K562 (cell line): Measurements from ENCODE around the gene GPR37L1. TPM values are rescaled to one million over a fixed set of nuclear protein-coding genes. Genes with fewer than 3 reads are reported as not detected.

ENCODE experiments used
- ATAC-seq: fragments of 200-7000 bp; cut with Tn5 transposase; 3 replicates; pipeline ENCODE4 v1.9.1; 2020; ENCODE audit warnings: moderate library complexity
- BruUV-seq: library from RNA; stranded (reverse); fragments of 400-500 nt; replicated peaks from 2 replicates; lab custom pipeline; 2021; lab: Mats Ljungman, UMichigan
- CTCF ChIA-PET: fragments of 300-600 bp; formaldehyde crosslinking; extraction: SDS; loops from one replicate; lab custom pipeline; 2021; ENCODE audit warnings: low intra/inter-chr PET ratio; lab: Yijun Ruan, JAX
- POLR2A ChIA-PET: fragments of 300-600, 350-650 bp; sonication (Branson Sonifier 250); formaldehyde crosslinking; extraction: SDS; loops from one replicate; lab custom pipeline; 2021; ENCODE audit warnings: antibody characterized with exemption, inconsistent platforms; lab: Yijun Ruan, JAX
- DNase-seq, 4 experiments: peaks; one replicate each; pipeline versions ENCODE4 v3.0.0 to v3.0.0-alpha.2; 2011 to 2018; ENCODE audit warnings: low spot score in 3 of 4, mixed read lengths in 3 of 4; ENCODE audit errors: extremely low read depth in 1 of 4
- FAIRE-seq: peaks from 2 replicates; lab custom pipeline; 2011; peaks lifted over from hg19 to GRCh38; lab: Jason Lieb, UNC
- H2AFZ ChIP-seq: 2 replicates; pipeline ENCODE4 v1.6.0; 2011; ENCODE audit warnings: low read depth, low read length, control low read depth, inconsistent platforms
- H3K27ac ChIP-seq: fragments of 200-600 bp; 3 replicates; pipeline ENCODE4 v1.8.0; 2011; ENCODE audit warnings: low read depth, mild to moderate bottlenecking, control low read depth, inconsistent platforms, low read length, moderate library complexity, mixed read lengths; ENCODE audit errors: extremely low read depth
- H3K27me3 ChIP-seq, 2 experiments: fragments of 300-600 bp in 1 of 2; 2 replicates in 1 of 2; 3 replicates in 1 of 2; pipeline versions ENCODE4 v1.6.0 to v1.8.0; 2011; ENCODE audit warnings: inconsistent platforms in 2 of 2, low read length in 2 of 2, mild to moderate bottlenecking in 1 of 2, mixed read lengths in 1 of 2, moderate library complexity in 1 of 2; ENCODE audit not compliant: control insufficient read depth in 2 of 2, insufficient read depth in 2 of 2
- H3K36me3 ChIP-seq: fragments of 300-600 bp; 3 replicates; pipeline ENCODE4 v1.8.0; 2011; ENCODE audit warnings: mild to moderate bottlenecking, low read length, inconsistent platforms; ENCODE audit not compliant: control insufficient read depth, insufficient read depth
- H3K4me1 ChIP-seq, 2 experiments: fragments of 200-600 bp in 1 of 2; replicated peaks in 1 of 2; 2 replicates in 1 of 2; 3 replicates in 1 of 2; pipeline versions ENCODE4 v1.5.1 to v1.8.0; 2011; ENCODE audit warnings: inconsistent platforms in 2 of 2, low read length in 2 of 2, mild to moderate bottlenecking in 1 of 2, mixed read lengths in 1 of 2, moderate library complexity in 1 of 2; ENCODE audit not compliant: control insufficient read depth in 2 of 2, insufficient read depth in 2 of 2
- H3K4me2 ChIP-seq: 2 replicates; pipeline ENCODE4 v1.6.1; 2011; ENCODE audit warnings: low read length, control low read depth, inconsistent platforms, mixed read lengths; ENCODE audit not compliant: insufficient read depth
- H3K4me3 ChIP-seq: fragments of 200-600 bp; sonication (generic), shearing (Covaris generic); 2 replicates; pipeline ENCODE4 v1.5.1; 2016; ENCODE audit warnings: control low read depth, inconsistent platforms
- H3K79me2 ChIP-seq: fragments of 200-600 bp; 3 replicates; pipeline ENCODE4 v1.8.0; 2011; ENCODE audit warnings: low read length, inconsistent platforms; ENCODE audit not compliant: control insufficient read depth, insufficient read depth
- H3K9ac ChIP-seq, 2 experiments: 2 replicates each; pipeline versions ENCODE4 v1.6.0 to v1.6.1; 2011; ENCODE audit warnings: low read depth in 2 of 2, low read length in 2 of 2, control low read depth in 1 of 2, inconsistent platforms in 1 of 2, mild to moderate bottlenecking in 1 of 2, mixed read lengths in 1 of 2; ENCODE audit not compliant: insufficient read depth in 1 of 2
- H3K9me1 ChIP-seq: one replicate; pipeline ENCODE4 v1.6.0; 2011; ENCODE audit warnings: inconsistent platforms, mild to moderate bottlenecking, low read length, moderate library complexity; ENCODE audit not compliant: control insufficient read depth, insufficient read depth
- H3K9me3 ChIP-seq: replicated peaks from 2 replicates; pipeline ENCODE4 v1.5.1; 2011; ENCODE audit warnings: low read depth, low read length, inconsistent platforms; ENCODE audit not compliant: control insufficient read depth, insufficient read depth
- H4K20me1 ChIP-seq: replicated peaks from 2 replicates; pipeline ENCODE4 v1.6.1; 2011; ENCODE audit warnings: low read length, inconsistent platforms, mixed read lengths; ENCODE audit not compliant: control insufficient read depth, insufficient read depth
- CREB5 ChIP-seq: fragments of 250-450 bp; sonication (Bioruptor Pico); IDR thresholded peaks from 2 replicates; pipeline ENCODE4 v1.5.0; 2020; ENCODE audit warnings: mild to moderate bottlenecking
- NR2C2 ChIP-seq, 2 experiments: fragments of 200-800 bp in 1 of 2; sonication (Bioruptor generic) in 1 of 2; sonication (generic) in 1 of 2; formaldehyde crosslinking in 1 of 2; IDR thresholded peaks; 2 replicates each; pipeline versions ENCODE4 v1.6.1 to v1.8.0; 2016 to 2022; ENCODE audit warnings: mild to moderate bottlenecking in 1 of 2, missing compliant biosample characterization in 1 of 2, missing genetic modification characterization in 1 of 2, missing genetic modification reagents in 1 of 2
- PHB ChIP-seq: fragments of 250-450 bp; sonication (Bioruptor Pico); IDR thresholded peaks from 2 replicates; pipeline ENCODE4 v1.5.0; 2021
- SAFB2 ChIP-seq: fragments of 200-400 bp; formaldehyde crosslinking; IDR thresholded peaks from 2 replicates; pipeline ENCODE4 v1.6.1; 2018; ENCODE audit warnings: borderline replicate concordance, low read length, low read depth, moderate library complexity; ENCODE audit not compliant: severe bottlenecking
- ZFP30 ChIP-seq: fragments of 250-450 bp; sonication (Bioruptor Pico); IDR thresholded peaks from 2 replicates; pipeline ENCODE4 v1.8.0; 2022; ENCODE audit warnings: moderate library complexity, mild to moderate bottlenecking, inconsistent platforms, borderline replicate concordance
- WGBS: fragments of 100-300 bp; shearing (Covaris generic); methylation state at CpG from one replicate; pipeline ENCODE4 v1.1.6; 2016; ENCODE audit warnings: low coverage, mixed read lengths; ENCODE audit not compliant: insufficient coverage; ENCODE audit errors: missing lambda C conversion rate; 5-methylcytosine and 5-hydroxymethylcytosine counted together
- in situ Hi-C: fragments of 300-500 bp; cut with MboI; formaldehyde crosslinking; loops from 4 replicates; pipeline ENCODE4 v1.15.0; 2018; ENCODE audit warnings: inconsistent platforms, mixed read lengths
- intact Hi-C: fragments of 100-400 bp; cut with micrococcal nuclease; formaldehyde crosslinking; loops from 2 replicates; pipeline ENCODE4 v1.14.2; 2022
- polyA plus RNA-seq, 8 experiments: library from polyadenylated mRNA; depleted of rRNA in 4 of 8; stranded (reverse) in 5 of 8; unstranded in 3 of 8; fragments of >200 nt; fragmentation: Nextera tagmentation in 2 of 8; fragmentation: Illumina TruSeq in 1 of 8; extraction: Ambion mirVana in 2 of 8; extraction: Trizol in 1 of 8; gene quantifications; 2 replicates each; pipeline versions ENCODE4 v1.2.1 to v1.2.3, GENCODE V29; 2011 to 2014; ENCODE audit warnings: inconsistent platforms in 1 of 8, missing spikeins in 1 of 8
- total RNA-seq, 7 experiments: library from RNA; depleted of rRNA in 6 of 7; stranded (reverse); fragments of >200 nt in 6 of 7; fragmentation: Illumina TruSeq in 2 of 7; extraction: Trizol in 2 of 7; gene quantifications; 2 replicates each; pipeline versions ENCODE4 v1.2.1 to v1.2.3, GENCODE V29; 2011 to 2021; ENCODE audit warnings: low replicate concordance in 1 of 7

The GPR37L1 gene
- total and polyA plus RNA-seq, 9 of the 15 experiments (the other 6 are each of a cell fraction or from before 2014, with no cell fraction given), result not detected

GRCh38 chr1:202127061-202127460 lies 4.3 kb downstream of the GPR37L1 start:
- H3K27ac ChIP-seq, result no peak overlapping the region
- WGBS, result 7% methylated on average over 6 of the region's 6 CpGs
- TF ChIP-seq SAFB2 (no peak), ZFP30 (CRISPR knock-in tag) (no peak)
- ATAC-seq (no peak), DNase-seq (no peak), FAIRE-seq (no peak)
- H3K9me3 ChIP-seq, result no peaks in the 10 kb centered on the region
- in situ Hi-C loops, result no loop called here
- H3K4me1 ChIP-seq, result peaks cover 0 to 25% of the 10 kb centered on the region in 2 experiments; a peak in 2 of 5 replicates
- no peaks in the 10 kb centered on the region for H3K9me1 ChIP-seq
- ChIA-PET POLR2A (no interaction called here), CTCF (no interaction called here)
- peaks cover 30 to 65% of the 10 kb centered on the region in 2 experiments; a peak in 4 of 5 replicates for H3K27me3 ChIP-seq
- no peak overlapping the region for H3K4me2 ChIP-seq
- no peak overlapping the region for H3K4me3 ChIP-seq
- H3K9ac ChIP-seq, result no peak overlapping the region
- intact Hi-C loops, result no loop called here
- BruUV-seq, result no TSS peak
- no peaks in the 10 kb centered on the region for H3K36me3 ChIP-seq
- H2AFZ ChIP-seq, result no peak overlapping the region
- H3K79me2 ChIP-seq, result no peaks in the 10 kb centered on the region
- H4K20me1 ChIP-seq, result 0 out of 2 replicates have a peak, but pooled peaks cover 8% of the 10 kb centered on the region

GRCh38 chr1:202127836-202128622 lies 5.3 kb downstream of the GPR37L1 start:
- H3K9me3 ChIP-seq, result no peaks in the 10 kb centered on the region
- FAIRE-seq, result no peak
- H4K20me1 ChIP-seq, result 0 out of 2 replicates have a peak, but pooled peaks cover 4% of the 10 kb centered on the region
- H3K79me2 ChIP-seq, result no peaks in the 10 kb centered on the region
- in situ Hi-C loops, result no loop called here
- H3K9me1 ChIP-seq, result no peaks in the 10 kb centered on the region
- intact Hi-C loops, result no loop called here
- no TSS peak for BruUV-seq
- no peak for DNase-seq
- no peak for ATAC-seq
- H3K9ac ChIP-seq, result peak overlapping the region in 1 of 2 experiments; percentile 55; a peak in 2 of 4 replicates
- H3K36me3 ChIP-seq, result peaks cover 5% of the 10 kb centered on the region; the same call in 1 of the 3 replicates
- H3K27ac ChIP-seq, result no peak overlapping the region
- peaks cover 24 to 55% of the 10 kb centered on the region in 2 experiments; a peak in 4 of 5 replicates for H3K27me3 ChIP-seq
- H3K4me2 ChIP-seq, result no peak overlapping the region
- no peak overlapping the region for H2AFZ ChIP-seq
- 32% methylated on average over 23 of the region's 26 CpGs for WGBS
- POLR2A ChIA-PET, result interaction anchor here (0.6 kb wide), 1 partner anchor 38 kb away, joined by 3 read pairs; no protein-coding TSS in a partner anchor
- CTCF ChIA-PET, result no interaction called here
- no peak overlapping the region for H3K4me3 ChIP-seq
- TF ChIP-seq PHB (CRISPR knock-in tag) (0 out of 2 replicates have a peak, but pooled peaks have one; percentile 18), NR2C2 (CRISPR knock-in tag; IDR thresholded peaks at IDR 0.05) (0 out of 2 replicates have a peak, but pooled peaks have one; percentile 20), NR2C2 (tag; IDR thresholded peaks at IDR 0.05) (no peak), CREB5 (no peak)
- peaks cover 0 to 24% of the 10 kb centered on the region in 2 experiments; a peak in 1 of 5 replicates for H3K4me1 ChIP-seq
